Thyroid gland (tissue), 4 donors: ENCODE data around the gene PCYT2.

ENCODE experiments used
- POLR2A ChIP-seq, 2 donors: fragments of 450-650 bp; IDR thresholded peaks; one replicate each; pipeline ENCODE4 v1.6.1; 2017; ENCODE audit warnings: antibody characterized with exemption in 2 of 2, mild to moderate bottlenecking in 2 of 2, moderate library complexity in 1 of 2
- TF ChIP-seq, protein P1 (sequence below), 6 experiments: fragments of 200-600 bp in 3 of 6; fragments of 450-650 bp in 3 of 6; sonication (generic) in 3 of 6; IDR thresholded peaks; one replicate each; pipeline ENCODE4 v1.5.1; 2016 to 2019; ENCODE audit warnings: antibody characterized with exemption in 6 of 6, mild to moderate bottlenecking in 2 of 6, inconsistent platforms in 1 of 6, moderate library complexity in 1 of 6

- TF ChIP-seq, protein P1, sequence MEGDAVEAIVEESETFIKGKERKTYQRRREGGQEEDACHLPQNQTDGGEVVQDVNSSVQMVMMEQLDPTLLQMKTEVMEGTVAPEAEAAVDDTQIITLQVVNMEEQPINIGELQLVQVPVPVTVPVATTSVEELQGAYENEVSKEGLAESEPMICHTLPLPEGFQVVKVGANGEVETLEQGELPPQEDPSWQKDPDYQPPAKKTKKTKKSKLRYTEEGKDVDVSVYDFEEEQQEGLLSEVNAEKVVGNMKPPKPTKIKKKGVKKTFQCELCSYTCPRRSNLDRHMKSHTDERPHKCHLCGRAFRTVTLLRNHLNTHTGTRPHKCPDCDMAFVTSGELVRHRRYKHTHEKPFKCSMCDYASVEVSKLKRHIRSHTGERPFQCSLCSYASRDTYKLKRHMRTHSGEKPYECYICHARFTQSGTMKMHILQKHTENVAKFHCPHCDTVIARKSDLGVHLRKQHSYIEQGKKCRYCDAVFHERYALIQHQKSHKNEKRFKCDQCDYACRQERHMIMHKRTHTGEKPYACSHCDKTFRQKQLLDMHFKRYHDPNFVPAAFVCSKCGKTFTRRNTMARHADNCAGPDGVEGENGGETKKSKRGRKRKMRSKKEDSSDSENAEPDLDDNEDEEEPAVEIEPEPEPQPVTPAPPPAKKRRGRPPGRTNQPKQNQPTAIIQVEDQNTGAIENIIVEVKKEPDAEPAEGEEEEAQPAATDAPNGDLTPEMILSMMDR (IDR thresholded peaks at IDR 0.05): no peak
- no peak for TF ChIP-seq POLR2A (IDR thresholded peaks at IDR 0.05)
Observed at GRCh38 chr17:81902023-81902652, 9.1 kb downstream of the PCYT2 start, which contains the start of gene NPB.
